Aorta (tissue), 5 donors: Measurements from ENCODE around the gene AP1G1. TPM values are rescaled to one million over a fixed set of nuclear protein-coding genes. Genes with fewer than 3 reads are reported as not detected.

Source experiments
- ATAC-seq: fragments of 200-7000 bp; cut with Tn5 transposase; one replicate; pipeline ENCODE4 v1.9.1; 2022; ENCODE audit warnings: moderate library complexity; ENCODE audit not compliant: low FRiP score
- DNase-seq, 2 donors: peaks; one replicate each; pipeline ENCODE4 v3.0.0-alpha.2; 2020
- H3K27ac ChIP-seq, 2 donors: one replicate each; pipeline ENCODE4 v1.5.1; 2013; ENCODE audit warnings: low read length in 2 of 2, mild to moderate bottlenecking in 2 of 2, moderate library complexity in 2 of 2, control low read depth in 1 of 2, inconsistent platforms in 1 of 2, low read depth in 1 of 2
- H3K27me3 ChIP-seq, 2 donors: one replicate each; pipeline ENCODE4 v1.6.1; 2013; ENCODE audit warnings: control low read depth in 1 of 2, low read length in 1 of 2, mild to moderate bottlenecking in 1 of 2, moderate library complexity in 1 of 2; ENCODE audit not compliant: insufficient read depth in 2 of 2, control insufficient read depth in 1 of 2
- H3K36me3 ChIP-seq, 2 donors: one replicate each; pipeline ENCODE4 v1.6.1; 2013; ENCODE audit warnings: control low read depth in 1 of 2, low read length in 1 of 2, mild to moderate bottlenecking in 1 of 2; ENCODE audit not compliant: insufficient read depth in 2 of 2, control insufficient read depth in 1 of 2
- H3K4me1 ChIP-seq, 2 donors: one replicate each; pipeline ENCODE4 v1.6.1; 2013; ENCODE audit warnings: low read length in 2 of 2, control low read depth in 1 of 2, mild to moderate bottlenecking in 1 of 2, moderate library complexity in 1 of 2; ENCODE audit not compliant: insufficient read depth in 2 of 2, control insufficient read depth in 1 of 2
- H3K4me3 ChIP-seq, 2 donors: one replicate each; pipeline ENCODE4 v1.5.1; 2013; ENCODE audit warnings: low read length in 2 of 2, control low read depth in 1 of 2, mild to moderate bottlenecking in 1 of 2
- H3K9me3 ChIP-seq: one replicate; pipeline ENCODE4 v1.6.1; 2013; ENCODE audit warnings: mild to moderate bottlenecking, low read length; ENCODE audit not compliant: control insufficient read depth
- WGBS, 2 donors: extraction: QIAGEN DNeasy Blood & Tissue Kit; methylation state at CpG; one replicate each; pipeline ENCODE4 v1.1.7; 2013; 5-methylcytosine and 5-hydroxymethylcytosine counted together
- intact Hi-C, 2 donors: fragments of 100-400 bp; cut with DNase I; formaldehyde crosslinking; loops; one replicate each; pipeline versions ENCODE4 v1.14.2 to v1.15.0; 2022
- polyA plus RNA-seq, 2 donors: library from polyadenylated mRNA; stranded (reverse); fragments of 200-250 nt; gene quantifications; one replicate each; pipeline ENCODE4 v1.2.3, GENCODE V29; 2013
- total RNA-seq, 2 donors: library from RNA; stranded (reverse); fragmentation: NEBNext Ultra II Directional; extraction: Animal tissue kit (Norgen Biotek cat#: 25700); gene quantifications; one replicate each; pipeline ENCODE4 v1.2.1, GENCODE V29; 2021
- donor health status: healthy with polysubstance abuse.
- donor health status: Bipolar disorder and iron deficiency.
- donor health status: DM: no; HTN: no; CAD: no.
- donor health status: DM: no; HTN: no; CAD: no.
- donor health status: DM: yes; HTN: yes; CAD: no.

The AP1G1 gene
- total and polyA plus RNA-seq, 4 donors: 12.4 to 87.7 (median 48.2) TPM

GRCh38 chr16:71711789-71712188, 96.8 kb downstream of the AP1G1 start:
- WGBS, 2 donors: 80 to 82% methylated on average over 3 of the region's 3 CpGs
- H3K9me3 ChIP-seq: no peaks in the 10 kb centered on the region
- no peak for ATAC-seq
- DNase-seq: no peak
- H3K36me3 ChIP-seq: peaks cover 0 to 1% of the 10 kb centered on the region in 2 donors
- no peak overlapping the region for H3K27ac ChIP-seq
- intact Hi-C loops: no loop called here
- H3K27me3 ChIP-seq: no peaks in the 10 kb centered on the region
- no peak overlapping the region for H3K4me3 ChIP-seq
- peaks cover 2% of the 10 kb centered on the region in 2 donors for H3K4me1 ChIP-seq

- 77 to 78% methylated on average over 2 of the region's 2 CpGs for WGBS, 2 donors
- intact Hi-C loops: no loop called here
- no peak for ATAC-seq
- Histone ChIP-seq H3K27me3 (no peaks in the 10 kb centered on the region), H3K36me3 (no peaks in the 10 kb centered on the region), H3K9me3 (no peaks in the 10 kb centered on the region), H3K4me1 (peaks cover 0 to 2% of the 10 kb centered on the region in 2 donors), H3K27ac (no peak overlapping the region), H3K4me3 (no peak overlapping the region)
- no peak for DNase-seq
Observed at GRCh38 chr16:71709229-71709781, 99.3 kb downstream of the AP1G1 start.

GRCh38 chr16:71708696-71709095, 99.9 kb downstream of the AP1G1 start:
- Histone ChIP-seq H3K36me3 (no peaks in the 10 kb centered on the region), H3K27ac (no peak overlapping the region), H3K4me1 (peaks cover 0 to 2% of the 10 kb centered on the region in 2 donors), H3K4me3 (no peak overlapping the region), H3K27me3 (no peaks in the 10 kb centered on the region), H3K9me3 (no peaks in the 10 kb centered on the region)
- intact Hi-C loops: no loop called here
- DNase-seq (no peak), ATAC-seq (no peak)
- WGBS, 2 donors: 98 to 99% methylated on average over 2 of the region's 2 CpGs

GRCh38 chr16:71707199-71707598, 101.4 kb downstream of the AP1G1 start:
- no peaks in the 10 kb centered on the region for H3K36me3 ChIP-seq
- no peaks in the 10 kb centered on the region for H3K27me3 ChIP-seq
- ATAC-seq (no peak), DNase-seq (no peak)
- no peaks in the 10 kb centered on the region for H3K9me3 ChIP-seq
- H3K27ac ChIP-seq: no peak overlapping the region
- H3K4me1 ChIP-seq: peaks cover 0 to 2% of the 10 kb centered on the region in 2 donors
- intact Hi-C loops: no loop called here
- H3K4me3 ChIP-seq: no peak overlapping the region
- 98% methylated on average over 6 to 7 of the region's 7 CpGs for WGBS, 2 donors

GRCh38 chr16:71706046-71706445, 102.6 kb downstream of the AP1G1 start:
- ATAC-seq (no peak), DNase-seq (no peak)
- Histone ChIP-seq H3K27ac (no peak overlapping the region), H3K27me3 (no peaks in the 10 kb centered on the region), H3K36me3 (no peaks in the 10 kb centered on the region), H3K4me3 (no peak overlapping the region), H3K4me1 (peaks cover 0 to 2% of the 10 kb centered on the region in 2 donors), H3K9me3 (no peaks in the 10 kb centered on the region)
- 96 to 99% methylated on average over 2 of the region's 2 CpGs for WGBS, 2 donors
- intact Hi-C loops: no loop called here

GRCh38 chr16:71703333-71703732, 105.3 kb downstream of the AP1G1 start:
- WGBS, 2 donors: 69 to 80% methylated on average over 1 of the region's 1 CpG
- Histone ChIP-seq H3K36me3 (peaks cover 0 to 2% of the 10 kb centered on the region in 2 donors), H3K27me3 (no peaks in the 10 kb centered on the region), H3K4me3 (no peak overlapping the region), H3K27ac (no peak overlapping the region), H3K4me1 (no peaks in the 10 kb centered on the region), H3K9me3 (no peaks in the 10 kb centered on the region)
- no peak for DNase-seq
- no peak for ATAC-seq
- intact Hi-C loops: no loop called here

GRCh38 chr16:71700831-71701230, 107.8 kb downstream of the AP1G1 start:
- DNase-seq (no peak), ATAC-seq (no peak)
- H3K4me1 ChIP-seq: no peaks in the 10 kb centered on the region
- peaks cover 0 to 2% of the 10 kb centered on the region in 2 donors for H3K36me3 ChIP-seq
- 94 to 95% methylated on average over 4 of the region's 4 CpGs for WGBS, 2 donors
- H3K9me3 ChIP-seq: no peaks in the 10 kb centered on the region
- no peaks in the 10 kb centered on the region for H3K27me3 ChIP-seq
- no peak overlapping the region for H3K27ac ChIP-seq
- H3K4me3 ChIP-seq: no peak overlapping the region
- intact Hi-C loops: no loop called here

GRCh38 chr16:71698491-71698890, 110.1 kb downstream of the AP1G1 start:
- no peak overlapping the region for H3K4me3 ChIP-seq
- intact Hi-C loops: no loop called here
- no peaks in the 10 kb centered on the region for H3K4me1 ChIP-seq
- DNase-seq (no peak), ATAC-seq (no peak)
- H3K27me3 ChIP-seq: no peaks in the 10 kb centered on the region
- H3K27ac ChIP-seq: no peak overlapping the region
- H3K9me3 ChIP-seq: no peaks in the 10 kb centered on the region
- 94 to 97% methylated on average over 3 of the region's 3 CpGs for WGBS, 2 donors
- peaks cover 0 to 2% of the 10 kb centered on the region in 2 donors for H3K36me3 ChIP-seq

- H3K36me3 ChIP-seq: peaks cover 0 to 11% of the 10 kb centered on the region in 2 donors
- no peaks in the 10 kb centered on the region for H3K27me3 ChIP-seq
- no peak overlapping the region for H3K4me3 ChIP-seq
- no peak for ATAC-seq
- H3K4me1 ChIP-seq: no peaks in the 10 kb centered on the region
- WGBS, 2 donors: 96 to 97% methylated on average over 5 of the region's 5 CpGs
- no peaks in the 10 kb centered on the region for H3K9me3 ChIP-seq
- no peak for DNase-seq
- intact Hi-C loops: no loop called here
- H3K27ac ChIP-seq: no peak overlapping the region
Observed at GRCh38 chr16:71693164-71693563, 115.5 kb downstream of the AP1G1 start.
